GM18502 (cell line): ENCODE measurements around the gene C11orf86.

ENCODE experiments used
- ATAC-seq: cut with Tn5 transposase; IDR thresholded peaks from one replicate; pipeline ENCODE4 v1.9.1; 2021; ENCODE audit warnings: mild to moderate bottlenecking; ENCODE audit not compliant: unreplicated experiment, poor library complexity

The C11orf86 gene

GRCh38 chr11:66964495-66964894 is 10.6 kb upstream of the C11orf86 start:
- no peak for ATAC-seq

DNA sequence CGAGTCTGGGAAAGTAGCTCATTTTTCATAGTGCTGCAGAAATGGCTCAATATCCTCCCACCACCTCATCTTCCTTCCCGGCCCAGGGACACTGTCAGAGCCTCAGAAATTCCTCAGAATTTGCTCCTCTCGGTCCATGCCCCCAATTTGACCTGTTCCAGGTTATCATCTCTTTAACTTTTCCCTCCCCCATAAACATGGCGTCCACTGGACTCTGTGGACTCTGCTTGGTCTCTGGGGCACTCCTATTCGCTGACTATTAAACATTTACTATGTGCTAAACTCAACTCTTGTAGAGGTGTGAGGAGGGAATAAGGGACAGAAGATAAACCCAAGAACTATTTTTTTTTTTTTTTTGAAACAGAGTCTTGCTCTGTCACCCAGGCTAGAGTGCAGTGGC is 8.8 kb upstream of the C11orf86 start:
- ATAC-seq, result no peak

GRCh38 chr11:66967670-66968425 is 7.3 kb upstream of the C11orf86 start:
- no peak for ATAC-seq

DNA sequence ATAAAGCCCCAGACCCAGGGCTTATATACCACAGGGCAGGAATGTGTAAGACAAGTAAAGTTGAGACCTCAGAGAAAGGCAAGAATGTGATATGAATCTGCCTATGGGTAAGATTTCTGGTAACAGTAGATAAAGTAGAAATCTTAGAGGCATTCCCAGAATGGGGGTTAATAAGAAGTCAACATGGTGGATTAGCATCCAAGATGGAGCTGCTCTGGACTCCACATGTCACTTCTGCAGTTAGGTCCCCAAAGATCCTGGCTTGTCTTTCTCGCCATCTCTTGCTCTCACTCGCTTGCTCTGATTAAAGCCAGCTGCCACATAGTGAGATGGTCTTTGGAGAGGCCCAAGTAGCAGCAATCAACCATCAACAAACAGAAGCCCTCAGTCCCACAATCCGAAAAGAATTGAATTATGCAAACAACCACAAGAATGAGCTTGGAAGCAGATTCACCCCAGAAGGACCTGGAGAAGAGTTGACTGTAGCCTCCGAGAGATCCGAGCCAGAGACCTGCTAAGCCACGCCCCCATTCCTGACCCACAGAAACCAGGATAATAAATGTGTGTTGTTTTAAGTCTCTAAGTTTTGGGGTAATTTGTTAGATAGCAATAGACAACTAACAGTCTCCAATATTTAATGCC is 5.4 kb upstream of the C11orf86 start:
- no peak for ATAC-seq

GRCh38 chr11:66970371-66970806 is 4.7 kb upstream of the C11orf86 start:
- ATAC-seq, result no peak

- ATAC-seq, result no peak
Observed at GRCh38 chr11:66970807-66971442, 4.2 kb upstream of the C11orf86 start.

DNA sequence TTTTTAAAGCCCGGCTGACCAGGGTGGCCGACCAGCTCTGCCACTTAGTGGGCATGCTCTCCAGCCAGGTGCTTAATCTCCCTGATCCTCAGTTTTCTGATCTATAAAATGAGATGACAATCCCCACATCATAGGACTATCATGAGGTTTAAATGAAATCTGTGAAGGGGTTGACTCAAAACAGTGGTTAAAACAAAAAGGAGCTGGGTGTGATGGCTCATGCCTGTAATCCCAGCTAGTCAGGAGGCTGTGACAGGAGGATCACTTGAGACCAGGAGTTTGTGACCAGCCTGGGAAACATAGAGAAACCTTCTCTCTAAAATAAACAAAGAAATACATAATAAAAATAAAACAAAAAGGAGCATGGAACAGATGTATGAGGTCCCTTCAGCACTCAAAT is 3.6 kb upstream of the C11orf86 start:
- ATAC-seq, result no peak

DNA sequence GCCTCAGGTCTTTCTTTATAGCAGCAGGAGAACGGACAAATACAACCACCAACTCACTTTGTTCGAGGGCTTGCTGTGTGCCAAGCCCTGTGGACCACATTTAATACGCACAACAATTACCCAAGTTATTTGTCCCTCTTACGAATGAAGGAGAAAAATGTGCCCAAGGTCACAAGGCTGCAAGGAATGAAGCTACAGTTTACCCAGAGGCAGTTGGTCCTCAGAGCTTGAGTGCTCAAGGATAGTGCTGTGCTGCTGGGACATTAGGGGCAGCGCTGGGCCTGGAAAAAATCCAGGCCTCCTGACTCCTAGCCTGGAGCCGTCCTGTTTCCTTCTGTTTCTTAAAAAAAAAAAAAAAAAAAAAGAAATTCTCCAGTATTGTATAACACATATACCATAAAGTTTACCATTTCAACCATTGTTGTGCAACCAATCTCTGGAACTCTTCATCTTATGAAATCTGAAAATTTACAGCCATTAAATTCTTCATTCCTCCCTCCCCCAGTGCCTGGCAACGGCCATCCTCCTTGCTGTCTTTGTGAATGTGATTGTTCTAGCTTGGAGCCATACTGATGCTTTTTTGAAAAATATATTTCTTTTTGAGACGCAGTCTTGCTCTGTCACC is 1.0 kb upstream of the C11orf86 start:
- ATAC-seq, result no peak

DNA sequence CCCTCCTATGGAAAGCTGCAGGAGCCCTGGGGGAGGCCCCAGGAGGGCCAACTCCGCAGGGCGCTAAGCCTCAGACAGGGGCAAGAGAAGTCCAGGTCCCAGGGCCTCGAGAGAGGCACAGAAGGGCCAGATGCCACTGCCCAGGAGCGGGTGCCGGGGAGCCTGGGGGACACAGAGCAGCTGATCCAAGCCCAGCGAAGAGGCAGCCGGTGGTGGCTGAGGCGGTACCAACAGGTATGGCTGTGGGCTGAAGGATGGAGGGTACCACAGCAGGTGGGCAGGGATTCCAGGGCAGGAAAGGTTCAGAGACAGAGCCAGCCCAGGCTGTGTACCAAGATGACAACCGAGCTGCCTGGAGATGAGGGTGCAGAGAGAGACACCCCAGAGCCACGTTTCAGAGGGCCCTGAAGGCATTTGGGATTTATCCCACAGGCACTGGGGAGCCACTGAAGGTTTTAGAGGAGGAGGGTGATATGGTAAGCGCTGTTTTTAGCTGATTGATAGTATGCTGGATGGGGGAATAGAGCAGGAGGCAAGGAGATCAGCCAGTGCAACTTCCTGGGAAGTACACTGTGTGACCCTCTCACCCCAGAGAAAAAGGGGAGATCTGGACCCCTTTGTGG is 412 bp downstream of the C11orf86 start:
- ATAC-seq, result no peak

GRCh38 chr11:66976028-66976467 is 944 bp downstream of the C11orf86 start:
- no peak for ATAC-seq

DNA sequence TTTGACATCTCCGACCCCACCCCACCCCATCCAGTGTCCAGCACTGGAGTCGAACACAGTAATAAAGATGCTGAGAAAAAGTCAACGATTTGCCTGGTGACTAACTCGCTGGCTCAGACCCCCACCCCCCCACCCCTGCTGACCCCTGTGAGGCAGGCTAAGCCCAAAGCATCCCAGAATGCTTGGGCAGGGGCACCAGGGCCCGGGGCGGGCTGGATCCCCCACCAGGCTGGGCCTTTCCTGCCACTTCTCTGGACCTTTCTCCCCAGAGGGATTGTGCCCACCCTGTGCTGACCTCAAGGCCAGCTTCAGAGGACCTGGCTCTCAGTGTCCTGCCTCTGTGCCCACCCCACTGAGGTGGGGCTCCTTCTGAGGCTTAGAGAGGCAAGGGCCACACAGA is 1.8 kb downstream of the C11orf86 start:
- no peak for ATAC-seq

GRCh38 chr11:66978229-66978628 is 3.1 kb downstream of the C11orf86 start:
- ATAC-seq, result no peak

- no peak for ATAC-seq
Observed at GRCh38 chr11:66978717-66979116, 3.6 kb downstream of the C11orf86 start.

GRCh38 chr11:66979336-66979980 is 4.4 kb downstream of the C11orf86 start:
- ATAC-seq, result no peak

DNA sequence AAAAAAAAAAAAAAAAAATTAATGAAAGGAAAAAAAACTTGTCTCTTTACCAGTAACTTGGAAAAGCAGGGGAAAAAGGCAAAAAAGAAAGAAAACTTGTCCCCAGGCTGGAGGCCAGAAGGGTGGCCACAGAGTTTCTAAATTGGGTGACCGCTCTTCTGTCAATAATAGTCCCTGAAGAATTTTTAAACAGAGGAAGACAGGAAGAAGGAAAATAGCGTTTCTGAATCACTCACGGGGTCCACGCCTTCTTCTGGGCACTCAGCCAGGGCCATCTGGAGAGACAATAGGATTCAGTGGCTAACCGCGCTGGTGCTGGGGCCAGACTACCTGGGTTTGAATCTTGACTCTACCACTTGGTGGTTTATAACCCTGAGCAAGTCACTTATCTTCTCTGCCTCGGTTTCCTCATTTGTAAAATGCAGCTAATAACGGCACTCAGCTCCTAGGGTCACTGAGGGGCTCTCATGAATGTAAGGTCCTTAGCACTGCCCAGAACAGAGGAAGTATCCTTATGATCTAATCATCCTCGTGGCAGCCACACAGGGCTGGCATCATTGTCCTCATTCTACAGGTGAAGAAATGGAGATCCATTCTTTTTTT is 7.0 kb downstream of the C11orf86 start:
- ATAC-seq, result no peak

DNA sequence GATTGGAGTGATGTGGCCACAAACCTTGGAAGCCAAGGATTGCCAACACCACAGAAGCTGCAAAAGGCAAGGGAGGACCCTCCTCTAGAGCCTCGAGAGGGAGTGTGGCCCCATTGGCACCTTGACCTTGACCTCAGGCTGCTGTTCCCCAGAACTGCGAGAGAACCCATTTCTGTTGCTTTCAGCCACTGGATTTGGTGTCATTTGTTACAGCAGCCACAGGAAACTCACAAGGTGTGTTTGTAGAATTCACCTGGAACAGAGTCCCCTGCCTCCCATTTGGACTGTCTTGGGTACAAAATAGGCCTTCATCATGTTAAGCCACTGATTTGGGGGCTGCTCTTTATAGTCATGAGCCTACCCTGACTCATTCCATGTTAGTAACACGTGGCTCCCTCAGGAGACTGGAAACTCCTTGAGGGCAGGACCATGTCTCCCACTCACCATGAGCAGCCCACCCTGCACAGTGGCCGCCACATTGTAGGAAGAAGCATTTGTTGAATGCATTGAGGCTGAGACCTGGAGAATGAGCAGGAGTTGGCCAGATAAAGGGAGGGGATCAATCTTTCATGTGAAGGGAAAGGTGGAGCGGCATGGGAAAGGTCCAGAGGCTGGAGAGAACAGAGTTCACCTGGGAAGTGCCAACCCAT is 8.3 kb downstream of the C11orf86 start:
- ATAC-seq, result no peak

- no peak for ATAC-seq
Observed at GRCh38 chr11:66985508-66986177, 10.5 kb downstream of the C11orf86 start.

GRCh38 chr11:66986178-66986545 is 11.1 kb downstream of the C11orf86 start:
- ATAC-seq, result no peak

GRCh38 chr11:66987158-66987620 is 12.1 kb downstream of the C11orf86 start:
- no peak for ATAC-seq
